ENCODE data around the gene BPIFB2. TPM values are rescaled to one million over a fixed set of nuclear protein-coding genes. Genes with fewer than 3 reads are reported as not detected.

The BPIFB2 gene
- total RNA-seq, 4 donors from 2014 or later, result not detected

GRCh38 chr20:33064572-33065287 is 57.2 kb downstream of the BPIFB2 start:
- no peak overlapping the region for H3K27ac ChIP-seq
- intact Hi-C loops (cut with DNase I; ENCODE audit: low total_unique reads), result no loop called here
- no peak for DNase-seq

GRCh38 chr20:33065785-33066184 is 58.3 kb downstream of the BPIFB2 start:
- Histone ChIP-seq H3K9me3 (no peaks in the 10 kb centered on the region), H3K27me3 (no peaks in the 10 kb centered on the region), H3K4me3 (no peak overlapping the region), H3K27ac (no peak overlapping the region), H3K4me1 (no peaks in the 10 kb centered on the region), H3K36me3 (no peaks in the 10 kb centered on the region)
- no peak for DNase-seq
- no peak for TF ChIP-seq POLR2A (IDR thresholded peaks at IDR 0.05)
- no peak for TF ChIP-seq CTCF (IDR thresholded peaks at IDR 0.05)
- intact Hi-C loops (cut with DNase I; ENCODE audit: low total_unique reads), result no loop called here

More at GRCh38 chr20:33064572-33065287, 57.2 kb downstream of the BPIFB2 start:
- Histone ChIP-seq H3K9me3 (no peaks in the 10 kb centered on the region), H3K36me3 (no peaks in the 10 kb centered on the region), H3K4me3 (no peak overlapping the region), H3K27me3 (no peaks in the 10 kb centered on the region), H3K4me1 (no peaks in the 10 kb centered on the region)
- TF ChIP-seq CTCF (IDR thresholded peaks at IDR 0.05), result no peak
- TF ChIP-seq POLR2A (IDR thresholded peaks at IDR 0.05), result no peak

DNA sequence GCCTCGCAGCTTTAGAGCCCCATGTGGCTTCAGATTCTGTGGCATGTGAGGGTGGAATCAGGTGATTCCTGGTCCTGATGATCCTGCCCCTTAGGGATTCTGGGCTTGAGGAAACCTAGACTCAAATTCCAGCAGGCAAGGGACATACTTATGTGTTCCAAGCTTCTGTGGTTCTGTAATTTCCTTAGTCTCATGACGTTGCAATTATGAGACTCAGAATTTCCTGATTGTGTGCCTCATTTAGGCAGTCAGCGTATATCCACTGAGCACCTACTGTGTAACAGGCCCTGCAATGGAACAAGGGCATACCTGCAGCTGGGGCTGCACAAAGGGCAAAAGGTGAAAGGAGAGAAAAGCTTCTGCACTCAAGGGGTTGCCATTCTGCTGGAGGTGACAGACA is 60.3 kb downstream of the BPIFB2 start:
- H3K36me3 ChIP-seq, result no peaks in the 10 kb centered on the region

GRCh38 chr20:33068251-33068939 is 60.9 kb downstream of the BPIFB2 start:
- H3K9me3 ChIP-seq, result no peaks in the 10 kb centered on the region
- TF ChIP-seq CTCF (IDR thresholded peaks at IDR 0.05) (no peak), POLR2A (IDR thresholded peaks at IDR 0.05) (no peak)
- H3K27ac ChIP-seq, result no peak overlapping the region
- no peak overlapping the region for H3K4me3 ChIP-seq
- DNase-seq, result no peak
- intact Hi-C loops (cut with DNase I; ENCODE audit: low total_unique reads), result no loop called here
- no peaks in the 10 kb centered on the region for H3K4me1 ChIP-seq
- no peaks in the 10 kb centered on the region for H3K27me3 ChIP-seq
- H3K36me3 ChIP-seq, result no peaks in the 10 kb centered on the region

More for the DNA sequence above, 60.3 kb downstream of the BPIFB2 start:
- DNase-seq, result no peak
- no peak for TF ChIP-seq CTCF (IDR thresholded peaks at IDR 0.05)
- TF ChIP-seq POLR2A (IDR thresholded peaks at IDR 0.05), result no peak
- no peak overlapping the region for H3K4me3 ChIP-seq
- H3K27me3 ChIP-seq, result no peaks in the 10 kb centered on the region
- no peaks in the 10 kb centered on the region for H3K9me3 ChIP-seq
- intact Hi-C loops (cut with DNase I; ENCODE audit: low total_unique reads), result no loop called here
- no peak overlapping the region for H3K27ac ChIP-seq
- no peaks in the 10 kb centered on the region for H3K4me1 ChIP-seq

DNA sequence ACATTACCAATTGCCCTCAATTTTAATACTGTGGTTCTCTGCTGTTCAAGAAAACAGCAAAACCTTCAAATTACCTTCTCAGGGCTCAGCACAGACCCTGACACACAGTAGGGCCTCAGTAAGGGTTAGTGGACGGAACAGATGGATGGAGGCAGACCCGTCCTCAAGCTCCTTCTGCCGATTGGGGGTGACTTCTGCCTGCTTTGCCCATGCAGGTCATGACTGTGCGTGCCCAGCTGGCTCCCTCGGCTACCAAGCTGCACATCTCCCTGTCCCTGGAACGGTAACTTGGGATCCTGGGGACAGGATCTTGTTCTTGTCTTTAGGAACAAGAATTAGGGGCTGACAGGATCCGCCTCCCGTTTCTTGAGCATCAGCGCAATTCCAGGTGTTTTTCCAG is 62.2 kb downstream of the BPIFB2 start:
- Histone ChIP-seq H3K36me3 (no peaks in the 10 kb centered on the region), H3K4me3 (no peak overlapping the region), H3K27me3 (no peaks in the 10 kb centered on the region), H3K27ac (no peak overlapping the region), H3K4me1 (no peaks in the 10 kb centered on the region), H3K9me3 (no peaks in the 10 kb centered on the region)
- no peak for DNase-seq
- intact Hi-C loops (cut with DNase I; ENCODE audit: low total_unique reads), result no loop called here
- TF ChIP-seq CTCF (IDR thresholded peaks at IDR 0.05), result no peak
- TF ChIP-seq POLR2A (IDR thresholded peaks at IDR 0.05), result no peak
